ENCODE results near the gene SF3B4.
"Not testable (repeated sequence)": the region's sequence is repeated elsewhere in the genome, so short reads cannot be mapped to it uniquely, and the experiment has no call there.

Gene SF3B4

GRCh38 chr1:149886396-149887195 is 41.0 kb downstream of the SF3B4 start:
- peak; percentile 82 for DNase-seq

- DNase-seq = not testable (repeated sequence)
These were observed 41.5 kb downstream of the SF3B4 start for GRCh38 chr1:149886121-149886395.

GRCh38 chr1:149885339-149886120 is 42.1 kb downstream of the SF3B4 start:
- DNase-seq = peak; percentile 85

GRCh38 chr1:149884433-149885338 is 42.9 kb downstream of the SF3B4 start:
- DNase-seq = peak; percentile 52

DNA sequence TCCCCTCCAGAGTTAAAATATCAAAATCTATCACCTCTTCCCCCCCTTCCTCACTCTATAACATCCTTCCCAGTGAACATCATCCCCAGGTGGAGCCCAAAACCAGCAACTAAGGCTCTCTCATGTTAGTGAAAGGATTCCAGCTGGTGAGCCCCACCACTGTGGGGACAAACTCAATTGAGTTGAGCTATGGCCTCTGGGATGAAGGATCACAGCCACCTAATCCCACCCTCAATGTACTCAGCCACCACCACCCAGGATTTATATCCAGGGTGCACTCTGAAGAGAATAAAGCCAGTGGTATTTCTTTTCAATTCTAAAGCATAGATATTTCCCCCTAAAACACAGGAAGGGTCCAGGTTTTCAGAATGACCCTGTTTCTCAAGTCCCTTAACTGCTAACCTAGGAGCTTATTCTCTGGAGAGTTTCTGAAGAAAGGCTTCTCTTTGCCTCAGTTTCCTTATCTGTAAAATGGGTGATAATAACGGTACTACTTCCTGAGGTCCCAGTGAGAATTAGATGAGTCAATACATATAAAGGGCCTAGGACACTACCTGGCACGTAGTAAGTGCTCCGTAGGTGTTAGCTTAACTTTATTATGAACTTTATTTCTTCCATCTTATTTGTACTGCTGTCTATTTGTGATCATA is 43.9 kb downstream of the SF3B4 start:
- no peak for DNase-seq

DNA sequence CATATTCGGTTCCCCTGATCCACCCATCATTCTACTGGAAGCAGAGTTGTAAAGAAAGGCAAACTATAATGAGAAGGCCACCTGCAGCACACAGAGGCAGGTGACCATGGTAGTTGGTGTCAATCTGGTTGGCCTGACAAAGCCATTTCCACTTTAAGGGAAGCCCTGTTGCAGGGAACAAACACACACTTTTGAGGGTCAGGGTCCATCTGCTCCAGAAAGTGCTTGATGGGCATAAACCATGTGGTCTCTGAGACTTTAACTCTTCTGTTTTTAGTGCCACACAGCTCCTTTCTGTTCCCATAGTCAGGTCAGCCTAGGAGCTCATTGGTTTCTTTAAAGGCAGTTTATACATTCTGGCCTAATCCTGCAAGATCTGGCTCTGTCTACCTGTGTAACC is 45.7 kb downstream of the SF3B4 start:
- DNase-seq = no peak

- no peak for DNase-seq
These were observed 48.0 kb downstream of the SF3B4 start for GRCh38 chr1:149879556-149879955.

- no peak for DNase-seq
These were observed 50.2 kb downstream of the SF3B4 start for GRCh38 chr1:149877211-149877946.

All from stimulated activated CD4-positive, alpha-beta T cell treated with anti-CD3 and anti-CD28 coated beads, Interleukin-15, amount 100 ng/mL, for 24 hours (primary cell).